Body of pancreas (tissue), 4 donors: ENCODE data around the gene MISP. TPM values are rescaled to one million over a fixed set of nuclear protein-coding genes. Genes with fewer than 3 reads are reported as not detected.

ENCODE experiments used
- ATAC-seq: fragments of 150-250 bp; one replicate; pipeline ENCODE4 v1.9.1; 2016
- DNase-seq, 4 donors: peaks; one replicate each; pipeline ENCODE4 v3.0.0-alpha.2; 2019
- H3K27ac ChIP-seq, 4 donors: fragments of 200-600 bp; sonication (generic); 1 replicate in 3 of 4; 2 replicates in 1 of 4; pipeline versions ENCODE4 v1.5.1 to v1.6.1; 2016 to 2019; ENCODE audit warnings: mild to moderate bottlenecking in 1 of 4, mixed read lengths in 1 of 4, moderate library complexity in 1 of 4
- H3K27me3 ChIP-seq, 2 donors: fragments of 200-600 bp; sonication (generic); one replicate each; pipeline ENCODE4 v1.6.0; 2016; ENCODE audit warnings: mild to moderate bottlenecking in 1 of 2
- H3K36me3 ChIP-seq, 2 donors: fragments of 200-600 bp; sonication (generic); replicated peaks in 1 of 2; 2 replicates each; pipeline ENCODE4 v1.5.1; 2016; ENCODE audit warnings: low read depth in 2 of 2; ENCODE audit not compliant: insufficient read depth in 1 of 2
- H3K4me1 ChIP-seq: fragments of 200-600 bp; sonication (generic); one replicate; pipeline ENCODE4 v1.6.0; 2016
- H3K4me3 ChIP-seq, 2 donors: fragments of 200-600 bp; sonication (generic); 1 replicate in 1 of 2; 2 replicates in 1 of 2; pipeline ENCODE4 v1.5.1; 2016 to 2019
- H3K9me3 ChIP-seq, 3 donors: fragments of 200-600 bp; sonication (generic); 1 replicate in 2 of 3; 2 replicates in 1 of 3; pipeline ENCODE4 v1.5.1; 2016
- CTCF ChIP-seq, 7 experiments: fragments of 450-650 bp in 4 of 7; fragments of 200-600 bp in 3 of 7; sonication (generic) in 3 of 7; IDR thresholded peaks; one replicate each; pipeline ENCODE4 v1.5.1; 2016 to 2019; ENCODE audit warnings: antibody characterized with exemption in 7 of 7
- POLR2A ChIP-seq, 3 donors: fragments of 450-650 bp; IDR thresholded peaks; one replicate each; pipeline ENCODE4 v1.6.1; 2016; ENCODE audit warnings: antibody characterized with exemption in 3 of 3, mild to moderate bottlenecking in 2 of 3
- WGBS, 2 donors: methylation state at CpG; one replicate each; pipeline ENCODE4 v1.1.5; 2017; 5-methylcytosine and 5-hydroxymethylcytosine counted together
- intact Hi-C: fragments of 100-400 bp; cut with DNase I; formaldehyde crosslinking; loops from one replicate; pipeline ENCODE4 v1.15.1; 2023
- total RNA-seq, 2 donors: library from RNA; depleted of rRNA; stranded (reverse); fragments of >200 nt; gene quantifications; one replicate each; pipeline ENCODE4 v1.1.0, GENCODE V29; 2016

MISP gene
- total RNA-seq, 2 donors from 2014 or later = 0.99 to 3.4 TPM

DNA sequence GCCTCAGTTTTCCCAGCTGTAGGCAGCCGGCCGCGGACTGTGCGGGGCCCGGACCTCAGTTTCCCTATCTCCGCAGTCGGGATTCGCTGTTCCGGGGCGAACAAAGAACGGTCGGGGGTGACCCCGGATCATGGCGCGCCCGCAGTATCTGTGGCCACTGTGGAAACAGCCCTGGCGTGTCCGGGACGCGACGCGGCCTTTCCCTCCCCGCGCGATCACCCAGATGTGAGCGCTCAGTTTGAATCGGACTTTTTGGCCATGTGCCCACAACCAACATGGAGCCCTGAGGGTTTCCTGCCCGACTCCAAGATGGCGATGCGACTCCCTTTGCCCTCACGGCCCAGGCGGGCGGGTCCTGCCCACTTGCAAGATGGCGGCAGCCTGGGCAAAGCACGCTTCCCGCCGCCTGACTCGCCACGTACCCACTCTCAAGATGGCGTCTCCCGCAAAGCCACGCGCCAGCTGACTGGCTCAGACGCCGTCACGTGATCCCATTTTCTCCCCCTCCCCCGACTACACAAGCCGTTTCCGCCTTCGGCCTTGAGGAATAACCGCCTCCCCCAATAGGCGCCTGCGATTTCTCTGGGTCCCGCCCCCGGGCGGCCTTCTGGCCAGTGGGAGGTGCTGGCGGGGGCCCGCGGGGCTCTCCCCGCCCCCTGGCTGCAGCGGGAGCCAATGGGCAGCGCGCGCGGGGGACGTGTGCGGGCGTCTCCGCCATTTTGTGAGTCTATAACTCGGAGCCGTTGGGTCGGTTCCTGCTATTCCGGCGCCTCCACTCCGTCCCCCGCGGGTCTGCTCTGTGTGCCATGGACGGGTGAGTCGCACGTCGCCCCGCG, 46.0 kb downstream of the MISP start, which contains the start of gene PTBP1:
TSS of gene PTBP1 (plus strand) at position 761 of the 836 bp plus-strand sequence. CDS start at position 807, 46 bp downstream.
- Histone ChIP-seq H3K36me3 (no peaks in the 10 kb centered on the region), H3K9me3 (no peaks in the 10 kb centered on the region), H3K4me3 (peak within 1 kb of the TSS; percentile 83 to 97), H3K4me1 (peaks cover 41% of the 10 kb centered on the region), H3K27ac (peak within 1 kb of the TSS; percentile 97 to 100 (median 98)), H3K27me3 (no peaks in the 10 kb centered on the region)
- 1% methylated on average over 23 to 78 of the region's 83 CpGs for WGBS, 2 donors
- DNase-seq (peak; percentile 100), ATAC-seq (peak; percentile 86)
- intact Hi-C loops = no loop called here
- TF ChIP-seq CTCF (IDR thresholded peaks at IDR 0.05) (peak in 3 of 7 experiments; percentile 11 to 51 (median 44)), POLR2A (IDR thresholded peaks at IDR 0.05) (peak; percentile 74 to 82 (median 81))

- no peaks in the 10 kb centered on the region for H3K36me3 ChIP-seq
- TF ChIP-seq CTCF (IDR thresholded peaks at IDR 0.05) = peak in 1 of 7 experiments; percentile 40
- TF ChIP-seq POLR2A (IDR thresholded peaks at IDR 0.05) = peak in 2 of 3 donors; percentile 6 to 20
- no peaks in the 10 kb centered on the region for H3K9me3 ChIP-seq
- ATAC-seq (peak; percentile 68), DNase-seq (peak; percentile 86 to 92 (median 92))
- intact Hi-C loops = no loop called here
- whole genome bisulfite sequencing, 2 donors = 0 to 1% methylated on average over 7 to 68 of the region's 129 CpGs
- peaks cover 50% of the 10 kb centered on the region for H3K4me1 ChIP-seq
- peak overlapping the region; percentile 97 to 100 (median 98) for H3K27ac ChIP-seq
- peak overlapping the region; percentile 83 to 97 for H3K4me3 ChIP-seq
- H3K27me3 ChIP-seq = no peaks in the 10 kb centered on the region
Observed at GRCh38 chr19:797528-798414, 46.9 kb downstream of the MISP start.

DNA sequence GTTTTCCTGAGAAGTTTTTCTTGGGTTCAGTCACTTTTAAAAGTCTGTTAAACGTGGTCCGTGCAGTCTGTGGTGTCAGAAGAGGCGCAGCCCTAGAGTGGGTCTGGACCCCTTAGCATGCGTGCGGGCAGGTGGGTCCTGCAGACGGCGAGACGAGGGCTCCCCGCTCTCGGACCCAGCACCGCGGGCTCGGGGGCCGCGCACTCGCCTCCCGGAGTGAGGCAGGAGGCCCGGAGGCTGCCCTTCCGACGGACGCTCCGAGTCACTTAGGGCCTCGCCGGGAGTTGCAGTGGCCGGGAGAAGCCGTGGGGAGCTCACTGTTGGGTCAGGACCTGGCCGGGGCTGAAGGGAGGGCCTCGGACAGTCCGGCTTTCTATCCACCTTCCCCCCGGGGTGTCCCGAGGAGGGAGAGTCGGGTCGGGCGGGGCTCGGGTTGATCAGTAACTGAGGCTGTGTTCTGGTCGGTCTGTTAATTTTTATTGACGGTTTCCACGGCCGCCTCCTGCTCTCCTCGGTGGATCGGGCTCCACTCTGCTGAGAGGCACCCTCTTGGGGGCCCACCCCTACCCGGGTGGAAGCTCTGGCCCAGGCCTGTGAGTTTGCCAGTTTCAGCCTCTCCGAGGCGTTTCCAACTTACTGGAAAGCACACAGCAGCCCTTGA, 47.6 kb downstream of the MISP start:
- Histone ChIP-seq H3K27me3 (no peaks in the 10 kb centered on the region), H3K4me1 (peaks cover 53% of the 10 kb centered on the region), H3K9me3 (no peaks in the 10 kb centered on the region), H3K27ac (peak overlapping the region; percentile 97 to 100 (median 98)), H3K4me3 (peak overlapping the region; percentile 83 to 97), H3K36me3 (no peaks in the 10 kb centered on the region)
- ATAC-seq = no peak
- intact Hi-C loops = no loop called here
- TF ChIP-seq CTCF (IDR thresholded peaks at IDR 0.05) (no peak), POLR2A (IDR thresholded peaks at IDR 0.05) (no peak)
- DNase-seq = peak; percentile 58 to 64 (median 61)
- WGBS, 2 donors = 0 to 1% methylated on average over 1 to 43 of the region's 44 CpGs

- intact Hi-C loops = no loop called here
- Histone ChIP-seq H3K27ac (peak overlapping the region in 3 of 4 donors; percentile 97 to 100 (median 99)), H3K27me3 (no peaks in the 10 kb centered on the region), H3K4me1 (peaks cover 53% of the 10 kb centered on the region), H3K9me3 (no peaks in the 10 kb centered on the region), H3K4me3 (peak overlapping the region; percentile 83 to 97), H3K36me3 (peaks cover 3 to 7% of the 10 kb centered on the region in 2 donors)
- WGBS, 2 donors = 4 to 8% methylated on average over 11 to 28 of the region's 28 CpGs
- no peak for TF ChIP-seq POLR2A (IDR thresholded peaks at IDR 0.05)
- peak in 3 of 7 experiments; percentile 15 to 27 (median 22) for TF ChIP-seq CTCF (IDR thresholded peaks at IDR 0.05)
- DNase-seq (peak in 3 of 4 donors; percentile 62 to 69 (median 65)), ATAC-seq (no peak)
Observed at GRCh38 chr19:799076-799881, 48.4 kb downstream of the MISP start.
